CD8-positive, alpha-beta memory T cell (primary cell): ENCODE data around the gene CTNNBL1. TPM values are rescaled to one million over a fixed set of nuclear protein-coding genes. Genes with fewer than 3 reads are reported as not detected.
A peak's percentile ranks its signal among the peaks of the same experiment; 100 is the strongest.

ENCODE experiments used
- CTCF ChIA-PET: fragments of 350-600 bp; sonication (Branson Sonifier 250); formaldehyde crosslinking; loops from one replicate; lab custom pipeline; 2021; ENCODE audit warnings: antibody characterized with exemption; lab: Charles Lee
- POLR2A ChIA-PET: fragments of 350-600 bp; sonication (Branson Sonifier 250); formaldehyde crosslinking; loops from one replicate; lab custom pipeline; 2021; ENCODE audit warnings: antibody characterized with exemption; lab: Charles Lee
- DNase-seq, 5 donors: peaks; one replicate each; pipeline versions ENCODE4 v3.0.0 to v3.0.0-alpha.2; 2020 to 2022; ENCODE audit warnings: mixed read lengths in 1 of 5
- H3K27ac ChIP-seq: one replicate; pipeline ENCODE4 v1.7.0; 2013; ENCODE audit warnings: low read depth, mild to moderate bottlenecking, low read length, moderate library complexity
- H3K27me3 ChIP-seq: 2 replicates; pipeline ENCODE4 v1.7.0; 2013; ENCODE audit warnings: low read length, mild to moderate bottlenecking; ENCODE audit not compliant: insufficient read depth, poor library complexity, severe bottlenecking
- H3K36me3 ChIP-seq: 2 replicates; pipeline ENCODE4 v1.7.0; 2013; ENCODE audit warnings: mild to moderate bottlenecking, low read length, moderate library complexity; ENCODE audit not compliant: insufficient read depth
- H3K4me1 ChIP-seq: 2 replicates; pipeline ENCODE4 v1.7.0; 2013; ENCODE audit warnings: mild to moderate bottlenecking, low read length, moderate library complexity; ENCODE audit not compliant: insufficient read depth
- H3K4me3 ChIP-seq: 2 replicates; pipeline ENCODE4 v1.7.0; 2013; ENCODE audit warnings: mild to moderate bottlenecking, low read length
- H3K9me3 ChIP-seq: 2 replicates; pipeline ENCODE4 v1.7.0; 2013; ENCODE audit warnings: mild to moderate bottlenecking, low read length
- H3K27ac Mint-ChIP-seq, 8 donors: one replicate each; pipeline ENCODE4 v1.8.0; 2020 to 2021; ENCODE audit warnings: mixed read lengths in 8 of 8, mild to moderate bottlenecking in 6 of 8, inconsistent platforms in 3 of 8, moderate library complexity in 3 of 8
- H3K27me3 Mint-ChIP-seq, 2 donors: one replicate each; pipeline ENCODE4 v1.8.0; 2020 to 2021; ENCODE audit warnings: mixed read lengths in 2 of 2, mild to moderate bottlenecking in 1 of 2, moderate library complexity in 1 of 2
- H3K36me3 Mint-ChIP-seq, 3 donors: one replicate each; pipeline ENCODE4 v1.8.0; 2020 to 2021; ENCODE audit warnings: mixed read lengths in 3 of 3, inconsistent platforms in 1 of 3, mild to moderate bottlenecking in 1 of 3
- H3K4me1 Mint-ChIP-seq, 3 donors: one replicate each; pipeline ENCODE4 v1.8.0; 2020 to 2021; ENCODE audit warnings: mixed read lengths in 3 of 3, inconsistent platforms in 1 of 3, mild to moderate bottlenecking in 1 of 3
- H3K4me3 Mint-ChIP-seq, 7 donors: one replicate each; pipeline ENCODE4 v1.8.0; 2020 to 2021; ENCODE audit warnings: mixed read lengths in 7 of 7, mild to moderate bottlenecking in 6 of 7, moderate library complexity in 4 of 7, inconsistent platforms in 2 of 7
- H3K9me3 Mint-ChIP-seq, 5 donors: one replicate each; pipeline ENCODE4 v1.8.0; 2020 to 2022; ENCODE audit warnings: mixed read lengths in 5 of 5, mild to moderate bottlenecking in 3 of 5, moderate library complexity in 2 of 5, inconsistent platforms in 1 of 5
- polyA plus RNA-seq: library from polyadenylated mRNA; unstranded; fragments of 300-500 nt; fragmentation: Illumina TruSeq; gene quantifications from one replicate; pipeline ENCODE4 v1.2.3, GENCODE V29; 2021
- total RNA-seq, 2 experiments: library from RNA; stranded (reverse); gene quantifications; one replicate each; pipeline ENCODE4 v1.2.3, GENCODE V29; 2021

Gene CTNNBL1
- total and polyA plus RNA-seq, 3 experiments from 2014 or later = 86.8 to 97.8 (median 88.9) TPM

GRCh38 chr20:37837924-37838323, 144.1 kb downstream of the CTNNBL1 start:
- no peaks in the 10 kb centered on the region for H3K9me3 Mint-ChIP-seq
- DNase-seq = no peak
- Histone ChIP-seq H3K4me3 (no peak overlapping the region), H3K9me3 (no peaks in the 10 kb centered on the region), H3K27ac (no peak overlapping the region), H3K36me3 (no peaks in the 10 kb centered on the region), H3K4me1 (no peaks in the 10 kb centered on the region), H3K27me3 (no peaks in the 10 kb centered on the region)
- peaks cover 7 to 18% (median 14%) of the 10 kb centered on the region in 3 donors for H3K4me1 Mint-ChIP-seq
- H3K27me3 Mint-ChIP-seq = peaks cover 0 to 1% of the 10 kb centered on the region in 2 donors
- no peak overlapping the region for H3K4me3 Mint-ChIP-seq
- peaks cover 1 to 37% (median 27%) of the 10 kb centered on the region in 3 donors for H3K36me3 Mint-ChIP-seq
- no peak overlapping the region for H3K27ac Mint-ChIP-seq
- ChIA-PET CTCF (no interaction called here), POLR2A (no interaction called here)

GRCh38 chr20:37838769-37839431, 145.1 kb downstream of the CTNNBL1 start:
- Histone ChIP-seq H3K4me1 (no peaks in the 10 kb centered on the region), H3K27me3 (no peaks in the 10 kb centered on the region), H3K4me3 (no peak overlapping the region), H3K27ac (no peak overlapping the region), H3K9me3 (no peaks in the 10 kb centered on the region), H3K36me3 (no peaks in the 10 kb centered on the region)
- H3K9me3 Mint-ChIP-seq = no peaks in the 10 kb centered on the region
- peaks cover 0 to 1% of the 10 kb centered on the region in 2 donors for H3K27me3 Mint-ChIP-seq
- POLR2A ChIA-PET = no interaction called here
- peaks cover 7 to 18% (median 8%) of the 10 kb centered on the region in 3 donors for H3K4me1 Mint-ChIP-seq
- peaks cover 5 to 47% (median 30%) of the 10 kb centered on the region in 3 donors for H3K36me3 Mint-ChIP-seq
- no peak overlapping the region for H3K4me3 Mint-ChIP-seq
- no peak for DNase-seq
- H3K27ac Mint-ChIP-seq = peak overlapping the region in 1 of 8 donors; percentile 56
- CTCF ChIA-PET = no interaction called here

- ChIA-PET POLR2A (no interaction called here), CTCF (no interaction called here)
- peaks cover 7 to 18% (median 8%) of the 10 kb centered on the region in 3 donors for H3K4me1 Mint-ChIP-seq
- peaks cover 5 to 51% (median 30%) of the 10 kb centered on the region in 3 donors for H3K36me3 Mint-ChIP-seq
- Histone ChIP-seq H3K4me1 (no peaks in the 10 kb centered on the region), H3K4me3 (no peak overlapping the region), H3K27ac (no peak overlapping the region), H3K9me3 (no peaks in the 10 kb centered on the region), H3K27me3 (no peaks in the 10 kb centered on the region), H3K36me3 (no peaks in the 10 kb centered on the region)
- peak overlapping the region in 1 of 8 donors; percentile 5 for H3K27ac Mint-ChIP-seq
- peaks cover 0 to 1% of the 10 kb centered on the region in 2 donors for H3K27me3 Mint-ChIP-seq
- H3K9me3 Mint-ChIP-seq = no peaks in the 10 kb centered on the region
- DNase-seq = no peak
- no peak overlapping the region for H3K4me3 Mint-ChIP-seq
Observed at GRCh38 chr20:37839432-37839827, 145.6 kb downstream of the CTNNBL1 start.

GRCh38 chr20:37839955-37840354, 146.1 kb downstream of the CTNNBL1 start:
- no peaks in the 10 kb centered on the region for H3K36me3 ChIP-seq
- H3K4me1 ChIP-seq = no peaks in the 10 kb centered on the region
- no peaks in the 10 kb centered on the region for H3K9me3 ChIP-seq
- DNase-seq = no peak
- POLR2A ChIA-PET = no interaction called here
- CTCF ChIA-PET = no interaction called here
- Mint-ChIP-seq H3K4me3 (no peak overlapping the region), H3K27me3 (peaks cover 0 to 1% of the 10 kb centered on the region in 2 donors), H3K9me3 (no peaks in the 10 kb centered on the region), H3K36me3 (peaks cover 5 to 53% (median 31%) of the 10 kb centered on the region in 3 donors), H3K4me1 (peaks cover 7 to 18% (median 8%) of the 10 kb centered on the region in 3 donors), H3K27ac (peak overlapping the region in 2 of 8 donors; percentile 5 to 30)
- no peak overlapping the region for H3K27ac ChIP-seq
- H3K4me3 ChIP-seq = no peak overlapping the region
- no peaks in the 10 kb centered on the region for H3K27me3 ChIP-seq

- Histone ChIP-seq H3K27me3 (no peaks in the 10 kb centered on the region), H3K27ac (no peak overlapping the region), H3K4me1 (no peaks in the 10 kb centered on the region), H3K4me3 (no peak overlapping the region), H3K9me3 (no peaks in the 10 kb centered on the region), H3K36me3 (no peaks in the 10 kb centered on the region)
- H3K27ac Mint-ChIP-seq = no peak overlapping the region
- DNase-seq = no peak
- ChIA-PET CTCF (no interaction called here), POLR2A (no interaction called here)
- no peaks in the 10 kb centered on the region for H3K9me3 Mint-ChIP-seq
- peaks cover 5 to 62% (median 39%) of the 10 kb centered on the region in 3 donors for H3K36me3 Mint-ChIP-seq
- H3K27me3 Mint-ChIP-seq = peaks cover 0 to 1% of the 10 kb centered on the region in 2 donors
- H3K4me3 Mint-ChIP-seq = no peak overlapping the region
- H3K4me1 Mint-ChIP-seq = peaks cover 2 to 15% (median 4%) of the 10 kb centered on the region in 3 donors
Observed at GRCh38 chr20:37841389-37841788, 147.6 kb downstream of the CTNNBL1 start.

GRCh38 chr20:37841971-37842370, 148.1 kb downstream of the CTNNBL1 start:
- CTCF ChIA-PET = no interaction called here
- H3K4me1 Mint-ChIP-seq = peaks cover 0 to 9% (median 2%) of the 10 kb centered on the region in 3 donors
- H3K9me3 ChIP-seq = no peaks in the 10 kb centered on the region
- H3K36me3 ChIP-seq = no peaks in the 10 kb centered on the region
- no peak overlapping the region for H3K27ac ChIP-seq
- peaks cover 5 to 68% (median 40%) of the 10 kb centered on the region in 3 donors for H3K36me3 Mint-ChIP-seq
- H3K27me3 Mint-ChIP-seq = peaks cover 0 to 1% of the 10 kb centered on the region in 2 donors
- H3K4me3 Mint-ChIP-seq = no peak overlapping the region
- H3K4me1 ChIP-seq = no peaks in the 10 kb centered on the region
- DNase-seq = no peak
- H3K9me3 Mint-ChIP-seq = no peaks in the 10 kb centered on the region
- H3K27ac Mint-ChIP-seq = peak overlapping the region in 1 of 8 donors; percentile 46
- H3K27me3 ChIP-seq = no peaks in the 10 kb centered on the region
- no peak overlapping the region for H3K4me3 ChIP-seq
- POLR2A ChIA-PET = no interaction called here

- CTCF ChIA-PET = no interaction called here
Observed at GRCh38 chr20:37845241-37845681, 151.4 kb downstream of the CTNNBL1 start.

GRCh38 chr20:37845878-37846277, 152.0 kb downstream of the CTNNBL1 start:
- Mint-ChIP-seq H3K27me3 (peaks cover 0 to 1% of the 10 kb centered on the region in 2 donors), H3K4me3 (no peak overlapping the region), H3K27ac (no peak overlapping the region), H3K4me1 (no peaks in the 10 kb centered on the region), H3K9me3 (no peaks in the 10 kb centered on the region), H3K36me3 (peaks cover 8 to 87% (median 47%) of the 10 kb centered on the region in 3 donors)
- Histone ChIP-seq H3K4me1 (no peaks in the 10 kb centered on the region), H3K36me3 (no peaks in the 10 kb centered on the region), H3K4me3 (no peak overlapping the region), H3K9me3 (no peaks in the 10 kb centered on the region), H3K27ac (no peak overlapping the region), H3K27me3 (no peaks in the 10 kb centered on the region)
- ChIA-PET POLR2A (no interaction called here), CTCF (no interaction called here)
- DNase-seq = no peak

More at GRCh38 chr20:37845241-37845681, 151.4 kb downstream of the CTNNBL1 start:
- Mint-ChIP-seq H3K27ac (no peak overlapping the region), H3K9me3 (no peaks in the 10 kb centered on the region), H3K36me3 (peaks cover 8 to 87% (median 47%) of the 10 kb centered on the region in 3 donors), H3K4me3 (no peak overlapping the region), H3K27me3 (peaks cover 0 to 1% of the 10 kb centered on the region in 2 donors), H3K4me1 (no peaks in the 10 kb centered on the region)
- no peaks in the 10 kb centered on the region for H3K27me3 ChIP-seq
- no peaks in the 10 kb centered on the region for H3K36me3 ChIP-seq
- no peaks in the 10 kb centered on the region for H3K9me3 ChIP-seq
- POLR2A ChIA-PET = no interaction called here
- H3K27ac ChIP-seq = no peak overlapping the region
- H3K4me1 ChIP-seq = no peaks in the 10 kb centered on the region
- no peak overlapping the region for H3K4me3 ChIP-seq
- no peak for DNase-seq
